ENCODE data around the gene TAF10.

Gene TAF10

GRCh38 chr11:6612213-6613041, at the start of gene TAF10:
TAF10 (minus strand) TSS chr11:6612216; CDS start chr11:6612189, 27 bp downstream.
- peak; percentile 89 to 94 for DNase-seq (ENCODE audit: low read depth in 2 of 2)

- no peak for DNase-seq (ENCODE audit: low read depth in 2 of 2)
Observed at GRCh38 chr11:6660712-6661111, 48.7 kb upstream of the TAF10 start.

- DNase-seq (ENCODE audit: low read depth in 2 of 2) = no peak
Observed at GRCh38 chr11:6658647-6659046, 46.6 kb upstream of the TAF10 start.

GRCh38 chr11:6657346-6657745, 45.3 kb upstream of the TAF10 start:
- no peak for DNase-seq (ENCODE audit: low read depth in 2 of 2)

GRCh38 chr11:6656936-6657335, 44.9 kb upstream of the TAF10 start:
- DNase-seq (ENCODE audit: low read depth in 2 of 2) = no peak

GRCh38 chr11:6656584-6656915, 44.5 kb upstream of the TAF10 start:
- no peak for DNase-seq (ENCODE audit: low read depth in 2 of 2)

GRCh38 chr11:6655790-6656583, 44.0 kb upstream of the TAF10 start, which contains the start of gene DCHS1:
DCHS1 (minus strand) TSS chr11:6655809; CDS start chr11:6641613, 14,196 bp downstream.
- peak in 1 of 2 donors; percentile 15 for DNase-seq (ENCODE audit: low read depth in 2 of 2)

GRCh38 chr11:6655020-6655789, 43.2 kb upstream of the TAF10 start:
- peak in 1 of 2 donors; percentile 23 for DNase-seq (ENCODE audit: low read depth in 2 of 2)

- DNase-seq (ENCODE audit: low read depth in 2 of 2) = peak in 1 of 2 donors; percentile 40
Observed at GRCh38 chr11:6654281-6655019, 42.4 kb upstream of the TAF10 start.

GRCh38 chr11:6653656-6654055, 41.6 kb upstream of the TAF10 start:
- DNase-seq (ENCODE audit: low read depth in 2 of 2) = no peak

GRCh38 chr11:6653097-6653496, 41.1 kb upstream of the TAF10 start:
- no peak for DNase-seq (ENCODE audit: low read depth in 2 of 2)

GRCh38 chr11:6652182-6652581, 40.2 kb upstream of the TAF10 start:
- no peak for DNase-seq (ENCODE audit: low read depth in 2 of 2)

GRCh38 chr11:6650980-6651379, 39.0 kb upstream of the TAF10 start:
- DNase-seq (ENCODE audit: low read depth in 2 of 2) = peak; percentile 41 to 46

- DNase-seq (ENCODE audit: low read depth in 2 of 2) = no peak
Observed at GRCh38 chr11:6650104-6650503, 38.1 kb upstream of the TAF10 start.

GRCh38 chr11:6648501-6648900, 36.5 kb upstream of the TAF10 start:
- no peak for DNase-seq (ENCODE audit: low read depth in 2 of 2)

GRCh38 chr11:6647836-6648235, 35.8 kb upstream of the TAF10 start:
- no peak for DNase-seq (ENCODE audit: low read depth in 2 of 2)

GRCh38 chr11:6646918-6647679, 35.1 kb upstream of the TAF10 start:
- no peak for DNase-seq (ENCODE audit: low read depth in 2 of 2)

GRCh38 chr11:6646576-6646917, 34.5 kb upstream of the TAF10 start:
- DNase-seq (ENCODE audit: low read depth in 2 of 2) = no peak

GRCh38 chr11:6646071-6646470, 34.1 kb upstream of the TAF10 start:
- DNase-seq (ENCODE audit: low read depth in 2 of 2) = no peak

GRCh38 chr11:6642957-6643356, 30.9 kb upstream of the TAF10 start:
- no peak for DNase-seq (ENCODE audit: low read depth in 2 of 2)

Measured in stimulated activated CD8-positive, alpha-beta memory T cell treated with anti-CD3 and anti-CD28 coated beads, Interleukin-7, amount 100 ng/mL, for 4 hours (primary cell).